ENCODE measurements around the gene TOP2B. TPM values are rescaled to one million over a fixed set of nuclear protein-coding genes. Genes with fewer than 3 reads are reported as not detected.

The TOP2B gene
- polyA plus RNA-seq, 1 of the 3 experiments (the other 2 are of a cell fraction): 20.4 TPM

DNA sequence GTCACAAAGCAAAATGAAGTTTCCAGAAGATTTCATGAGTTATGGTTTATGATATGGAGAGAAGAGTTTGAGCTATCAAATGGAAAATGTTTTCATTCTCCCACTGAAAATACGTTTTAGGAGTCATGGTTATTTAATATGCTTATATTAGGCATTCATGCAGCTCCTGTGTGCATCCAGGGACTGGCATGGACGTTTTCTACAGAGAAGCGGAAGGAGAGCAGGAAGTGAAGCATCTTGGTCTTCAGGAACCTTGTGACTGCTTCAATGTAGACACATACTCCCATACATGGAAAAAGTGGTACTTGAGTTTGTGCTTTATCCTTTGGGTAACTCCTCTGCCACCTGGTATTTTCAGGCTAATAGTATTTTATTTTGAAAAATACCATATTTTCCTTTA, 43.3 kb upstream of the TOP2B start:
- no peak for DNase-seq
- Histone ChIP-seq H3F3A (replicated peaks; ENCODE audit: insufficient read depth) (no peaks in the 10 kb centered on the region), H3K4me2 (no peak overlapping the region), H3K36me3 (replicated peaks in 1 of 2; ENCODE audit: control insufficient read depth in 1 of 2, insufficient read depth in 2 of 2, low read length in 1 of 2) (no peaks in the 10 kb centered on the region), H3K27ac (ENCODE audit: low read depth in 2 of 2, low read length in 1 of 2) (no peak overlapping the region), H3K9me3 (no peaks in the 10 kb centered on the region), H3K9me2 (no peaks in the 10 kb centered on the region), H3K4me1 (ENCODE audit: control insufficient read depth in 1 of 2, insufficient read depth in 2 of 2, low read depth in 1 of 2, low read length in 1 of 2) (no peaks in the 10 kb centered on the region), H2AFZ (ENCODE audit: low read depth) (no peak overlapping the region), H3K79me2 (ENCODE audit: insufficient read depth) (no peaks in the 10 kb centered on the region), H4K20me1 (ENCODE audit: insufficient read depth) (no peaks in the 10 kb centered on the region), H3K4me3 (ENCODE audit: low read depth in 2 of 2, low read length in 1 of 2) (no peak overlapping the region), H3K9ac (no peak overlapping the region), H3K27me3 (ENCODE audit: insufficient read depth) (no peaks in the 10 kb centered on the region; the same call in 1 of the 2 replicates)
- 33% methylated on average over 3 of the region's 3 CpGs for WGBS (ENCODE audit: low lambda C conversion rate)
- CTCF ChIA-PET: no interaction called here
- TF ChIP-seq YY1 (IDR thresholded peaks at IDR 0.05; ENCODE audit: low read depth): no peak
- TF ChIP-seq, protein P1, sequence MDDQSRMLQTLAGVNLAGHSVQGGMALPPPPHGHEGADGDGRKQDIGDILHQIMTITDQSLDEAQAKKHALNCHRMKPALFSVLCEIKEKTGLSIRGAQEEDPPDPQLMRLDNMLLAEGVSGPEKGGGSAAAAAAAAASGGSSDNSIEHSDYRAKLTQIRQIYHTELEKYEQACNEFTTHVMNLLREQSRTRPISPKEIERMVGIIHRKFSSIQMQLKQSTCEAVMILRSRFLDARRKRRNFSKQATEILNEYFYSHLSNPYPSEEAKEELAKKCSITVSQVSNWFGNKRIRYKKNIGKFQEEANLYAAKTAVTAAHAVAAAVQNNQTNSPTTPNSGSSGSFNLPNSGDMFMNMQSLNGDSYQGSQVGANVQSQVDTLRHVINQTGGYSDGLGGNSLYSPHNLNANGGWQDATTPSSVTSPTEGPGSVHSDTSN (IDR thresholded peaks at IDR 0.05): no peak
- no peak for TF ChIP-seq EP300 (IDR thresholded peaks at IDR 0.05; ENCODE audit: borderline replicate concordance in 1 of 2, low read depth in 1 of 2, low read length in 1 of 2)
- no peak for TF ChIP-seq MEF2A (IDR thresholded peaks at IDR 0.05; ENCODE audit: borderline replicate concordance, low read depth)
- no peak for TF ChIP-seq NRF1 (IDR thresholded peaks at IDR 0.05; ENCODE audit: low read depth, low read length)
- TF ChIP-seq POLR2AphosphoS5 (IDR thresholded peaks at IDR 0.05; ENCODE audit: low read depth, low read length): no peak
- POLR2A ChIA-PET: no interaction called here

DNA sequence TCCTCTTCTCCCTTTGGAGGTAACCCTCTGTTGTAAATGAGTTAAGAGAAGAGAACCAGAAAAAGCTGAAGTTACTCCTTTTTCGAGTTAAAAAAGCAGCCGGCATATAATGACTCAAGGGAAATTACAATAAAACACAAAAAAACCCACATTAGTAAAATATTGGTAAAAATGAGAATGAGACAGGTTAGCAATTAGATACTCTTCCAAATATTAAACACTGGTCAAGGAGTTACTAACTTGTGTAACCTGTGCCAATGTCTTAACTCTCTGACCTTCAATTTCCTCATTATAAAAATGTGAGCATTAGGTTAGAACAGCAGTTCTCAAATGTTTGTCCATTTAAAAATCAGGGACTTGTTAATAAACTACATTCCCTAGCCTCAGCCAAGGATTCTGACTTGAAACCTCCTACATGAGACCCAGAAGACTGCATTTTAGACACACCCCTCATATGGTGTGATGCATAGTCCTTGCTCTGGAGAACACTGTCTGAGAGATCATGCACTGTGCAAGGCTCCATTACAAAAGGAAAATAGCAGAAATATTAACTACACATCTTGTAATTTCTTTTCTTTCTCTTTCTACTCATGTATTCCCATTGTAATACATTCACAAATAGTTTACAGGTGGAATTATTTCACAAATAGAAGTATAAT, 42.7 kb upstream of the TOP2B start:
- POLR2A ChIA-PET: no interaction called here

DNA sequence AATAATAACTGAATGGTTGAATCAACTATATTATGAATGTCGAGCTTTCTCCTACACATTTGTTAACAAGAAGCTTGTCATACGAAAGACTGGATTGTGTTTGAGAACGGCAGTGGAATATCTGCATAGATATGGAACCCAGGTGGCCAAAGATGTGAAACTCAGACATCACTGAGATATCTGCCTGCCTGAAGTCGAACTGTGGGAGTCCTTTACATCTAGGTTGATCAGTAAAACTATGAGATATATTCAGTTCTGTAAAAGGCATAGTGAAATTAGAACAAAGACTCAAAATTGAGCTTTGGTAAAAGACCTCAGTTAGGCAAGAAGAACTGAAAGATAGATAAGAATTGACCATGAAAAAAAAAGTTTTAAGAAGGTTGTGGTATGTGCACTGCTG, 41.5 kb upstream of the TOP2B start:
- POLR2A ChIA-PET: no interaction called here
- Histone ChIP-seq H3K36me3 (replicated peaks in 1 of 2; ENCODE audit: control insufficient read depth in 1 of 2, insufficient read depth in 2 of 2, low read length in 1 of 2) (no peaks in the 10 kb centered on the region), H3K4me2 (no peak overlapping the region), H3K9me3 (no peaks in the 10 kb centered on the region), H4K20me1 (ENCODE audit: insufficient read depth) (no peaks in the 10 kb centered on the region), H3K4me1 (ENCODE audit: control insufficient read depth in 1 of 2, insufficient read depth in 2 of 2, low read depth in 1 of 2, low read length in 1 of 2) (no peaks in the 10 kb centered on the region), H3K27ac (ENCODE audit: low read depth in 2 of 2, low read length in 1 of 2) (no peak overlapping the region), H3K79me2 (ENCODE audit: insufficient read depth) (no peaks in the 10 kb centered on the region), H3K27me3 (ENCODE audit: insufficient read depth) (no peaks in the 10 kb centered on the region; the same call in 1 of the 2 replicates), H3K9me2 (no peaks in the 10 kb centered on the region), H2AFZ (ENCODE audit: low read depth) (no peak overlapping the region), H3K4me3 (ENCODE audit: low read depth in 2 of 2, low read length in 1 of 2) (no peak overlapping the region), H3K9ac (no peak overlapping the region), H3F3A (replicated peaks; ENCODE audit: insufficient read depth) (no peaks in the 10 kb centered on the region)
- TF ChIP-seq EZH2phosphoT487 (IDR thresholded peaks at IDR 0.05; ENCODE audit: borderline replicate concordance, low read depth): no peak
- no peak for TF ChIP-seq FOXJ3 (CRISPR knock-in tag; IDR thresholded peaks at IDR 0.05)
- no peak for TF ChIP-seq POLR2AphosphoS5 (IDR thresholded peaks at IDR 0.05; ENCODE audit: low read depth, low read length)
- TF ChIP-seq NFIC (IDR thresholded peaks at IDR 0.05; ENCODE audit: borderline replicate concordance): no peak
- no peak for TF ChIP-seq YY1 (IDR thresholded peaks at IDR 0.05; ENCODE audit: low read depth)
- WGBS (ENCODE audit: low lambda C conversion rate): 26% methylated on average over 4 of the region's 4 CpGs
- DNase-seq: no peak
- CTCF ChIA-PET: interaction anchor here (1.4 kb wide), 1 partner anchor 25 kb away, joined by 3 read pairs; no protein-coding TSS in a partner anchor

More for the DNA sequence above, 42.7 kb upstream of the TOP2B start:
- no peak overlapping the region for H3K27ac ChIP-seq (ENCODE audit: low read depth in 2 of 2, low read length in 1 of 2)
- no peaks in the 10 kb centered on the region for H3K4me1 ChIP-seq (ENCODE audit: control insufficient read depth in 1 of 2, insufficient read depth in 2 of 2, low read depth in 1 of 2, low read length in 1 of 2)
- no peaks in the 10 kb centered on the region for H3K9me2 ChIP-seq
- WGBS (ENCODE audit: low lambda C conversion rate): 72% methylated on average over 2 of the region's 2 CpGs
- no peaks in the 10 kb centered on the region for H3K9me3 ChIP-seq
- no peak overlapping the region for H2AFZ ChIP-seq (ENCODE audit: low read depth)
- H3K36me3 ChIP-seq (replicated peaks in 1 of 2; ENCODE audit: control insufficient read depth in 1 of 2, insufficient read depth in 2 of 2, low read length in 1 of 2): no peaks in the 10 kb centered on the region
- H3K4me3 ChIP-seq (ENCODE audit: low read depth in 2 of 2, low read length in 1 of 2): no peak overlapping the region
- H4K20me1 ChIP-seq (ENCODE audit: insufficient read depth): no peaks in the 10 kb centered on the region
- H3K27me3 ChIP-seq (ENCODE audit: insufficient read depth): no peaks in the 10 kb centered on the region; the same call in 1 of the 2 replicates
- DNase-seq: no peak
- CTCF ChIA-PET: no interaction called here
- H3K9ac ChIP-seq: no peak overlapping the region
- no peaks in the 10 kb centered on the region for H3K79me2 ChIP-seq (ENCODE audit: insufficient read depth)
- H3K4me2 ChIP-seq: no peak overlapping the region
- no peaks in the 10 kb centered on the region for H3F3A ChIP-seq (replicated peaks; ENCODE audit: insufficient read depth)
- TF ChIP-seq YY1 (IDR thresholded peaks at IDR 0.05; ENCODE audit: low read depth) (no peak), CHD2 (IDR thresholded peaks at IDR 0.05; ENCODE audit: low read length, partially characterized antibody) (no peak), POLR2AphosphoS5 (IDR thresholded peaks at IDR 0.05; ENCODE audit: low read depth, low read length) (no peak), FOSL2 (IDR thresholded peaks at IDR 0.05; ENCODE audit: borderline replicate concordance, low read depth) (no peak)
- TF ChIP-seq, protein P2, sequence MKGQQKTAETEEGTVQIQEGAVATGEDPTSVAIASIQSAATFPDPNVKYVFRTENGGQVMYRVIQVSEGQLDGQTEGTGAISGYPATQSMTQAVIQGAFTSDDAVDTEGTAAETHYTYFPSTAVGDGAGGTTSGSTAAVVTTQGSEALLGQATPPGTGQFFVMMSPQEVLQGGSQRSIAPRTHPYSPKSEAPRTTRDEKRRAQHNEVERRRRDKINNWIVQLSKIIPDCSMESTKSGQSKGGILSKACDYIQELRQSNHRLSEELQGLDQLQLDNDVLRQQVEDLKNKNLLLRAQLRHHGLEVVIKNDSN (IDR thresholded peaks at IDR 0.05; ENCODE audit: borderline replicate concordance, low read depth): no peak

Measured in SK-N-SH (cell line).